HG03565 (cell line): ENCODE data around the gene ARMC12.

Experiments used
- ATAC-seq: cut with Tn5 transposase; IDR thresholded peaks from one replicate; pipeline ENCODE4 v1.9.1; 2021; ENCODE audit warnings: mild to moderate bottlenecking, moderate library complexity; ENCODE audit not compliant: unreplicated experiment

The ARMC12 gene

DNA sequence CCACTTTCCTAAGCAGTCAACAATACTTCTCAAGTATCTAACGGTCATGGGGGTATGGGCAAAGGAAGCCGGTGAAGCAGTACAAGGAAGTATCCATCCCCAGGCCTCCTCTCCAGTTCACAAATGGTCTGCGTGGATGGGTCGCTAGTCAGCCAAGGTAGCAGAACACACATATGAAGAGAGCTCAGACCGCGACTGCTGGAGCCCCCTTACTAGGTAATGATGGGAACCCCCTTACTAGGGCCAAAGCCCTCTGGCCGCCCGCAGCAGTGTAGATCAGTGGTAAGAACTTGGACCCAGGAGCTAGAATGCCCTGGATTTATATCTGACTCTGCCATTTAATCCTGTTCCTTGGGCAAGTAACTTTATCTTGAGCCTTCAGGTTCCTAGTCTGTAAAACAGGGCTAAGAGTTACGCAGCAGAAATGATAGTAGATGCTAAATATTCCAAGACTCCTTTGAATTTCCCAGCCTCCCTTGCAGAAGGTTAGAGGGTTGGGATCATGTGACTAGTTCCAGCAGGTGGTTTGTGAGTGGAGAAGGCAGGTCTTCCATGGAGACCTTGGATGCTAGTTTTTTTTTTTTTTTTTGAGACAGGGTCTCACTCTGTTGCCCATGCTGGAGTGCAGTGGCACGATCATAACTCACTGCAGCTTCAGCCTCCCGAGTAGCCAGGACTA, 37.4 kb downstream of the ARMC12 start:
- no peak for ATAC-seq

DNA sequence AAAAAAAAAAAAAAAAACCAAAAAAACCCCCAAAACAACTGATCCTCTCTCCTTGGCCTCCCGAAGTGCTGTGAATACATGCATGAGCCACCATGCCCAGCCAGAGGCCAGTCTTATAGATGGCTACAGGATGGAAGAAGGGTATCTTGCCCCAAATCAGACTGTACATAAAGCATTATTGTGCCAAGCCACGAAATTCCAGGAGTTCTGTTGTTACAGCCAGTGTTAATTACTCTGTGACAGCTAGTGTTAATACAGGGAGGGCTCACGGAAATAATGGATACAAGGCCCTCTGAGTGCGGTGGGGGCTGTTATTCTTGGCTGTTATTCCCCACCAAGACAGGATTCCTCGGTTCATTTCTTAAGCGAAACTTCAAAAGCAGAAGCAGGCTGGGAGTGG, 38.2 kb downstream of the ARMC12 start:
- no peak for ATAC-seq

DNA sequence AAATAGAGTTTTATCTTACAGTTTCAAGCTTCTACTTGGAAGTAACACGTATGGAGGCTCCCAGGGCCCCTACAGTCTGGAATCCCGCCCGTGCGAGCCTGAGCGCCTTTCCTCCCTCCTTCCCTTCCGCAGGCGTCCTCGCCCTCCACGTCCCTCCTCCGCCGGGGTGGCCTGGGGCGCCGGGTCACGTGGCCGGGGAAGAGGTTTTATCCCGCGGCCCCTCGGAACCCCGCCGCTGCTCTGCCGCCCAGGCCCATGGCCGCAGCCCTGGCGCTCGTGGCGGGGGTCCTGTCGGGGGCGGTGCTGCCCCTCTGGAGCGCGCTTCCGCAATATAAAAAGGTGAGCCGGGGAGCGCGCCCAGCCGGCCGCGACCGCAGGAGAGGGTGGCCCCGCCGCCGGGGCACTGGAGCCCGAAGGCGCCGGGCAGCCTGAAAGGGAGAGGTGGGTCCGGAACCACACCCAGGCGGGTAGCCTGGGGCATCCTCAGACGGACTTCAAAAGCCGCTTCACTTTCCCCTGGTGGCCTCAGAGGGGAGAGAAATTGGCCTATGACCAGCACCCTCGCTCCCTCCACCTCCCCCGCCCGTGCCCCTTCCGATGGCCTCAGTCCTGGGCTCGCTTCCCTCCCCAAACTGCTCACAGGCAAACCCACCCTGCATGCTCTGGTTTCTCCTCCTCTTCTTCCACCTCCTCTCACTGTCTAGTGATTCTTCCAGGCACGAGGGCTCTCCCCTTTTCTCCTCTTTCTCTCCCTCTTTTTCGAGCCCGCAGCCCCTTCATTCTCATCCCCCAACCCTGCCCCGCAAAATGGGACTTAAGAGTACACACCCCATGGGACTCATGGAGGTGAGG, 39.8 kb downstream of the ARMC12 start, which contains the start of gene CLPSL2:
TSS of gene CLPSL2 (plus strand) at position 235 of the 852 bp plus-strand sequence. CDS start at position 256, 21 bp downstream.
- ATAC-seq: no peak

DNA sequence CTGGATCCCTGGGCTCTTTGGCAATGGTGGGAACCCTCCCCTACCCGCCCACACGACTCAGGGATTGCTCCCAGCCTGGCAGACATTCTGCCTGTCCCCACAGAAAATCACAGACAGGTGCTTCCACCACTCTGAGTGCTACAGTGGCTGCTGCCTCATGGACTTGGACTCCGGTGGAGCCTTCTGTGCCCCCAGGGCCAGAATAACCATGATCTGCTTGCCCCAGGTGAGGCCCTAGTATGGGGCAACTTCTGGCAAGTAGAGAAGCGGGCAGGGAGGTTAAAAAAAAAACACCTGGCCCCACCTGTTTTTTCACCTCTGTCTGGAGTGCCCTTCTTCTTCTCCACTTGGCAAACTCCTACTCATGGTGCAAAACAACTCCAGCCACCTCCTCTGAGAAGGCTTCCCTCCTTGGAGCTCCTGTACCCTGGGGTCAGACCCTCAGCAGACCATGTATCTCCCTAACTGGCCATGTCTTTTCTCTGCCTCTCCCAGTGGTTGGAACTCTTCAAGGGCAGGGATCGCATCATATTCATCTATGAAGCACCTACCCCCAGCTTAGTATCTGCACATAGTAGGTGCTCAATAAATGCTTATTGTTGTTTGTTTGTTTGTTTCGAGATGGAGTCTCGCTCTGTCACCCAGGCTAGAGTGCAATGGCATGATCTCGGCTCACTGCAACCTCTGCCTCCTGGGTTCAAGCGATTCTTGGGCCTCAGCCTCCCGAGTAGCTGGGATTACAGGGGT, 40.7 kb downstream of the ARMC12 start:
- ATAC-seq: no peak

DNA sequence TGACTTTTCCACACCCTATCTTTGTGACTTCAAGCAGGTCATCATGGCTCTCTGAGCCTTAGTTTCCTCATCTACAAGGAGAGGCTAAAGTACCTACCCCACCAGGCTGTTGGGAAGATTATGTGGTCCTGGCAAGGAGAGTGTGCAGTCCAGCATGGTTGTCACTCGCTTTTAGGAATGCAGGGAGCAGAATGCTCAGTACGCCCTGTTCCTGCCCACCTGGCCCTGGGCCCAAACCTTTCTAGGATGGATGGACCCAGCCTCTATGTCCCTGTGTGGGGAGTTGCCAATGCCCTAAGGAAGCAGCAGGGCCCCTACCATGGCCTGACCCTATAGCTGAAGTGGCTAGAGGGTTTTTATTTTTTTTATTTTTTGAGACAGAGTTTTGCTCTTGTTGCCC, 41.6 kb downstream of the ARMC12 start:
- no peak for ATAC-seq

DNA sequence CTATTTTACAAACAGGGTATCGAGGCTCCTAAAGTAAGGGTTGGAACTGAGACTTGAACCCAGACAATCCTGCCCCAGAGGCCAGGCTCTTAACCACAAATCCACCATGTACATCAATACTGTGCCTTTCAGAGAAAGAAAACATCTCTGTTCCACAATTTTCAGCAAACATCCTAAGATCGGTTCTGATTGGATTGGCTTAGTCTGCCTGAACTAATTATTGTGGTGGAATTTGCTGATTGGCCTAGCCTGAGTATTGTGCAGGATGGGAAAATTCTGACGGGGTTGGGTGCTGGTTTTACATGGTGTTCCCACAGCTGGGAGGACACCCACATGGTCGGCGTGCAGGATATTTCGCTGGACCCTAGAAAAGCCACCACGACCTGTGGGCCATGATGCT, 43.9 kb downstream of the ARMC12 start, which contains the start of gene CLPSL1:
TSS of gene CLPSL1 (plus strand) at position 301 of the 400 bp plus-strand sequence. CDS start at position 393, 92 bp downstream.
- no peak for ATAC-seq

DNA sequence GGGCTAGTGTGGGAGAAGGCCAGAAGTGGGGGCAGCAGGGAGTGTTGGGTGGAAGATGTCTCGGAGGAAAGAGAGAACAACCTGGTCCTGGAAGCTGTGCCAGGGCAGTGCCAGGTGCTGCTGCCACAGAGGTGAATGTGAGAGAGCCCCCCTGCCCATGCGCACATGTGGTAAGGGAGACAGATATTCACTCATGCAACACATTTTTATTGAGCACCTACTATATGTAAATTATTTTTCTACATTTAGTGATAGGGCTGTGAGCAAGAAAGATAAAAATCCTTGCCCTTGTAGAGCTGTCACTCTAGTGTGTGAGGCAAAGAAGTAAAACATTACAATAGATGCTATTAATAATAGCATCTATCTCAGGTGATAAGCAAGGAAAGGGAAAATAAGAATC, 44.5 kb downstream of the ARMC12 start:
- ATAC-seq: no peak

DNA sequence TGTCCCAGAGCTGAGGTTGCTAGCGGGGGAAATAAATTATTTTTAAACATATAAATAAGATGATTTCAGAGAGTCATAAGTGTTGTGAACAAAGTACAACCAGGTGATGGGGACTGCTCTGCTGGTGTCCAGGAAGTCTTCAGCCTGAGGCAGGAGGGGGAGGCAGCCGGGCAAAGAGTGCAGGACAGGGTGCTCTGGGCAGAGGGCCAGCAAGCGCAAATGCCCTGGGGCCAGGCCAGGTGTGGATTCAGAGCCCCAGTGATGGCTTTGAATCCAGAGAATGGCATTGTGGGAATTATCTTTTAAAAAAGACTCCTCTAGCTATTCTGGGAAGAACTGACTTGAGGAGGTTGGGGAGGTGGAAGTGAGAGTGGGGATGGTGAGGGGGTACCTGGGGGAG, 45.6 kb downstream of the ARMC12 start:
- ATAC-seq: no peak

DNA sequence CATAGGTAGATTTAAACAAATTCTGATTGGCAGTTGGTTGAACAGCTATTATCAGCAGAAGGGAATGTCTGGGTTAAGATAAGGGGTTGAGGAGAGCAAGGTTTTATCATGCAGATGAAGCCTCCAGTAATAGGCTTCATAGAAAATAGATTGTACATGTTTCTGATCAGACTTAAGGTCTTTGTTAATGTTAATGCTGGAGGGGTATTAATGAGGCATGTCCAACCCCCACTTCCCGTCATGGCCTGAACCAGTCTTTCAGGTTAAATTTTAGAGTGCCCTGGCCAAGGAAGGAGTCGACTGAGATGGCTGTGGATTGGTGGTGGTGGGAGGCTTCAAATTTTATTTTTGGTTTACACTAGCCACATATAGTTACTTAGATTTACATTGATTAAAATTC, 47.4 kb downstream of the ARMC12 start:
- no peak for ATAC-seq

DNA sequence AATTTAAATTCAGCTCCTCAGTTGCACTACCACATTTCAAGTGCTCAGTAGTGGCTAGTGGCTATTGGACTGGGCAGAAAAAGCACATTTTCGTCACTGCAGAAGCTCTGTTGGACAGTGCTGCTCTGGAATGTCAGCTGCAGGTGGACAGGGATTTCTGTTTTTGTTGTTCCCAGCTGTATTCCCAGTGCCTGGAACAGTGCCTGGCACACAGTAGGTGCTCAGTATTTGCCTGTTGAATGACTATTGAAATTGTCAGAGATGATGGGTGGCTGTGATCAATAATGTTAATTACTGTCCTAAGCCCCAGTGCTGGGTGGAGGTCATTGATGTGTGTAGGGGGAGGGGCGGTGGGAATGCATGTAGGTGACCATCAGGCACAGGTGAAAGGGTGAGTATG, 49.4 kb downstream of the ARMC12 start:
- no peak for ATAC-seq

DNA sequence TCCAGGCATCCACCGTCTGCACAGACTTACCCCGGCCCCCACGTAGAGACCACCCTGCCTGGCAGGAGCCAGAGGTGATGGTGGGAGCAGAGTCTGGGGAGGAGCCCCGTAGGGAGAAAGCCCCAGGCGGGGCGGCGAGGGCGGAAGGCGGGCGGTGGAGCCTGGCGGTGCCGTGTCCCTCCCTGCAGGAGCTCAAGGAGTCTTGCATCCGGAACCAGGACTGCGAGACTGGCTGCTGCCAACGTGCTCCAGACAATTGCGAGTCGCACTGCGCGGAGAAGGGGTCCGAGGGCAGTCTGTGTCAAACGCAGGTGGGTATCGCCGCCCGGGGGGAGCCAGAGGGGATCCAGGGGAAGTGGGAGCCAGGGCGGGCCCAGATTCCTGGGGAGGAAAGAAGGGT, 50.0 kb downstream of the ARMC12 start:
- no peak for ATAC-seq

DNA sequence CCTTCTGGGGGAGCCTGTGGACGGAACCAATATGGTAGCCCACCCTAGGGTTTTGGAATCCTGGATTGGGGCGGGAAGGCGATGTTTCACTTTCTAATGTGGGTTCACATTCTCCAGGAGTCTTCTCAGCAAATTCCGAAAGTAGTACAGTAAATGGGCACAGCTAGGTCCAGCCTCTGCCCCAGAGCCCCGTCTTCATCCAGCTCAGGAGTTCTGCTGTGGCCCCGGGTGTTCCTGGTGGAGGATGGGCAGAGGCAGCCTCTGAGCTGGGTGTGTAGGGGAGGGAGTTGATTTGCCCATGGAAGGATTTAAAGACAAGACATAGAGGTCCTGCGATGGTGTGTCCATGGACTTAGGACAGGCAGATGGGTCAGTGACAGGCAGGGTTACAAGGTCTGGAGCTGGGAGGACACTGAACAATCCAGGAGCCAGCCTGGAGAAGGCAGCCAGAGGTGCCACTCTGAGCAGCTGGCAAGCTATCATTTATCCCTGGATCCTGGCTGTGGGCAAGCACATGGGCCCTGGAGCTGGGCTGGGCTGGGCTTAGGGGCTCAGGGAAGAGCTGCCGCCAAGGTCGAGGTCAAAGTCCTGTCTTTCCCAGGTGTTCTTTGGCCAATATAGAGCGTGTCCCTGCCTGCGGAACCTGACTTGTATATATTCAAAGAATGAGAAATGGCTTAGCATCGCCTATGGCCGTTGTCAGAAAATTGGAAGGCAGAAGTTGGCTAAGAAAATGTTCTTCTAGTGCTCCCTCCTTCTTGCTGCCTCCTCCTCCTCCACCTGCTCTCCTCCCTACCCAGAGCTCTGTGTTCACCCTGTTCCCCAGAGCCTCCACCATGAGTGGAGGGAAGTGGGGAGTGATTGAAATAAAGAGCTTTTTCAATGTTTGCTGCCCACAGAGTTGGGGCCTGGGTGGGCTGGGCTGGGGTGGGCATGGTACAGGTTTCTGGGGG, 50.7 kb downstream of the ARMC12 start:
- no peak for ATAC-seq

DNA sequence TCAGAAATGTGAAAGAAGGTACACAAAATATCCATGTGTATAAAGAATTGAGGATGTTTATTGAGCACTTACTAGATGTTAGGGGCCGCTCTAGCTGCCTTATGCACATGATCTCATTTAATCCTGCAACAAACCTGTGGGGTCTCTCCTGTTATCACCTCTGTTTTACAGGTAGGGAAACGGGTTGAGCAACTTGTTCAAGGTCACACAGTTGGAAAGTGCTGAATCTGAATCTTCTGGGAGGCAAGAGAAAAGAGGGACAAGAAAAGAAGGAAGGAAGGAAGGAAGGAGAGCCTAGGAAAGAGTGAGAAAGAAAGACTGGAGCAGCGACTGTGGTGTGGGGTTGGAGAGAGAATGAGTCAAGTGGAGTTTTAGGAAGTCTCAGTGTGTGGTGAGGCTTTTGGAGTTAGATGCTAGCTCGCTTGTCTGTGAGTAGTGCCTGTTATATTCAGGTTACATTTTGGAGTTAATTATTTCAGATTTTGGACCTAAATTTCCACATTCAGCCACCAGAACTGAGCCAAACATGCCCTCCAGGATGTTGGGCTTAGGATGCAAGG, 51.7 kb downstream of the ARMC12 start:
- ATAC-seq: no peak

DNA sequence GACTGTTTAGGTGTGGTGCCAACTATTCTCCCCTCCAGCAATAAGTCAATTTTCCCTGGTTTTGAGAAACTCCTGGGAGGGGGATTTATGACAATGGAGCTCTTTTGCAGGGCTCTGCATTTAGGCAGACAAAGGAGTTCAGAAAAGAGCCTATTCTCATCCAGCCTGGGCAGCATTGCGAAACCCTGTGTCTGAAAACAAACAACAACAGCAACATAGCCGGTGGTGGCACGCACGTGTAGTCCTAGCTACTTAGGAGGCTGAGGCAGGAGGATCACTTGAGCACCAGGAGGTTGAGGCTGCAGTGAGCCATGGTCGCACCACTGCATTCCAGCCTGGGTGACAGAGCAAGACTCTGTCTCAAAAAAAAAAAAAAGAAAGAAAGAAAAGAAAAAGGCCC, 53.9 kb downstream of the ARMC12 start:
- no peak for ATAC-seq

DNA sequence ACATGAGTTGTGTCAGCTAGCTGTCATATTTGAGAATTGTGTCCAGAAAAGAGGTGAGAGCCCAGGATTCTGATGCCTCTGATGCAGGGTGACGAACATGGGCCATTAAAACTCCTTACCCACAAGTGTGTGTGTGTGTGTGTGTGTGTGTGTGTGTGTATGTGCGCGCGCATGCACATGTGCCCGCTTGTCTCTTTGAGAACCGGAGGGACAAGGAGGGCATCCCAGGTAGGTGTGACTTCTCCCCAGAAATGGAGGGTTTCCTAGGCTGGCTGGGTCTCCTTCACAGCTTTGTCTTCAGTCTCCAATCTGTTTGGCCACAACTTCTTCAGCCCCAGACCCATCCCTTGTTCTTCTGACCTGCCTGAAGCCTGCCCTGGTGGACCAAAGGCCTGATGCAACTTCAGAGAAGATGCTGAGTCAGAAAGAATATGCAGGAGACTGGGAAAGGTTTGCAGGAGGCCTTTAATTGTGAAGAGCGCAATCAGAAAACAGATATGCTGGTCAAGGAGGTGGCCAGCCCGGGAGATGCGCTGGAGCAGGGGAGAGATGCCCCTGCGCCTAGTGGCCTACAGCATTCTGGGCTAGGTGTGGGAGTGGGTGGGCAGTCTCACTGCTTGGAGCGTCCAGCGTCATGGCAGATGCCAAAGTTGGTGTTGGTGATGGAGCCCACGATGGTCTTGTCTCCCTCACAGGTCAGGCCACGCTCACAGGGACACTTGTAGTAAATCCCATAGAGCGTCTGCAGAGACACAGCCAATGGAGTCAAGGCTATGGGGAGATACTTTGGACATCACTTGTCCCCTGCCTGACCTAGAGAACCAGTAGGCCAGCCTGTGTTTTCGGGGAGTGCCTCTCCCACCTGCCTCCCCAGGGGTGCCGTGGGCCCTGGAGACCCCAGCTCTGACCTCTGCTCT, 58.0 kb downstream of the ARMC12 start:
- ATAC-seq: no peak

DNA sequence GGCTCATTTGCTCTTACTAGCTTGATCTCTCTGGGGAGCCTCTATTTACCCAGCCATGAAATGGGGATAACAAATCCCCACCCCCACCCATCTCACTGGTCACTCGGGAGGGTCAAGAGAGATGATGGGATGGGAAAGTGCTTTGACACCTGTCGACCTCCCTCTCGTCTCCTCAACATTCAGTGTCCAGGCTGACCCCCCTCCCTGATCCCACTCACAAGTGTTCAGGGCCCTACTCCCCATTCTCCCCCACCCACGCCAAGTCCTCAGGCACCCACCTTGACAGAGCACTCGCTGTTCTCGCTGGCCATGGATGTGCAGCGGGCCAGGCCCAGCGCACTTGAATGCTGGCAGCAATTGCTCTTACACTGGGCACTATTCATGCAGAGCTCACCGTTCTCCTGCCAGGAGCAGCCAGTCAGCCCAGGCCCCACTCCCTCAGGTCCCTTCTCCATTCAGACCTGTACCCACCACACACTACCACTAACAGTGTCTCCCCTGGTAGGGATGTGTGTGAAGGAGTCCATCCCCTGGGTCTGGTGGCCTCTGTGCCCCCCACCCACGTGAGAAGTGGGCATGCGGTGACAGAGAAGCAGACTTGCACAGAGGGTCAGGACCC, 58.7 kb downstream of the ARMC12 start:
- no peak for ATAC-seq

DNA sequence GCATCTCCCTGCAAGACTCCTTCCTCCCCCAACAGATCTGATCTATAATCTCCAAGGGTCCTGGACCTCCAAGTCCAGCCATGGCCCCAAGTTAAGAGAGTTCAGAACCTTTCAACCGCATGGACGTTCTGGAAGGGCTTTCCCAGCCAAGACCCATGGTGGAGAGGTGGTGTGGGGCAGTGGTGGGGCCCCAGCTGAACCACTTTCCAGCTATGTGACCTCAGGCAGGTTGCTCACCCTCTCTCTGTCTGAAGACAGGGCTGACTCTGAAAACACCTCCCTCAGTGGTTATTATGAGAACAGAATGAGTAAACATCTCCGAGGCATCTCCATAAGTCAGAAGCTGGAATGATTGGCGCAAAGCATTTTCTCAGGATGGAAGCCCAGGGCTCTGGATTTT, 59.4 kb downstream of the ARMC12 start:
- no peak for ATAC-seq

DNA sequence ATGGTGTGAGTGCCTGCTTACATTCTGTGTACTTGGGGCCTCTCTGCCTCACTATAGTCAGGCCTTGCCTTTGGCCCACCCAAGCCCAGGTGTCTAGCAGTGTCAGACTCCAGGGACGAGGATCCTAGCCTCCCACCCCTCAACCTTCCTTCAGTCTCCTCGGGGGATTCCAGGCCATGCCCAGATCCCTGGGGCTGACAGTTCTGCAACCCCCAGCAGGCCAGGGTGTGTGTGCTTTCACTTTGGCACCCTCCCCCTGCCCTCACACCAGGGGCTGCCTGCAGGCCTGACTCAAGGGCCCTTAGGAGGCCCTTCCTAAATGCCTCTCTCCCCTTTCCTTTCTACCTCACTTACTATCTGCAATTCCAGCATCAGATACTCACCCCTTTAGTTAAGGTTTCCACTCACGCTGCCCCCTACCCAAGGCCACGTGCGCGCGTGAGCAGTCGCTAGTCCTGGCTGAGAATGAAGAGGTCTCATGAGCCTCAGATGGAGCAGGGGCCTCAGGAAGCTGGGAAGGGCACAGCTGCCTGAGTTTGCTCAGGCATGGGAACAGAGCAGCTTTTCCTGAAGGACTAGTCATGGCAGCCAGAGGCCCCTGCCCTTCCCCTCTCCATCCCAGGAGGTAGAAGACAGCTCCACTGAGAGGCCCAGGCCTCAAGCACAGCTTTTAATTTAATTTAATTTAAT, 61.1 kb downstream of the ARMC12 start:
- no peak for ATAC-seq
